ENCODE results near the gene TSACC.
"Not testable (repeated sequence)": the region's sequence is repeated elsewhere in the genome, so short reads cannot be mapped to it uniquely, and the experiment has no call there.

GRCh38 chr1:156346035-156346434, 7.7 kb downstream of the TSACC start:
- TF ChIP-seq, protein P1, sequence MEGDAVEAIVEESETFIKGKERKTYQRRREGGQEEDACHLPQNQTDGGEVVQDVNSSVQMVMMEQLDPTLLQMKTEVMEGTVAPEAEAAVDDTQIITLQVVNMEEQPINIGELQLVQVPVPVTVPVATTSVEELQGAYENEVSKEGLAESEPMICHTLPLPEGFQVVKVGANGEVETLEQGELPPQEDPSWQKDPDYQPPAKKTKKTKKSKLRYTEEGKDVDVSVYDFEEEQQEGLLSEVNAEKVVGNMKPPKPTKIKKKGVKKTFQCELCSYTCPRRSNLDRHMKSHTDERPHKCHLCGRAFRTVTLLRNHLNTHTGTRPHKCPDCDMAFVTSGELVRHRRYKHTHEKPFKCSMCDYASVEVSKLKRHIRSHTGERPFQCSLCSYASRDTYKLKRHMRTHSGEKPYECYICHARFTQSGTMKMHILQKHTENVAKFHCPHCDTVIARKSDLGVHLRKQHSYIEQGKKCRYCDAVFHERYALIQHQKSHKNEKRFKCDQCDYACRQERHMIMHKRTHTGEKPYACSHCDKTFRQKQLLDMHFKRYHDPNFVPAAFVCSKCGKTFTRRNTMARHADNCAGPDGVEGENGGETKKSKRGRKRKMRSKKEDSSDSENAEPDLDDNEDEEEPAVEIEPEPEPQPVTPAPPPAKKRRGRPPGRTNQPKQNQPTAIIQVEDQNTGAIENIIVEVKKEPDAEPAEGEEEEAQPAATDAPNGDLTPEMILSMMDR (IDR thresholded peaks at IDR 0.05): not testable (repeated sequence)
- not testable (repeated sequence) for TF ChIP-seq POLR2A (IDR thresholded peaks at IDR 0.05)
